Stimulated activated CD4-positive, alpha-beta T cell treated with anti-CD3 and anti-CD28 coated beads, Interleukin-2, amount 100 ng/mL, for 4 hours (primary cell): Measurements from ENCODE around the gene MMP10.

ENCODE experiments used
- DNase-seq: peaks from one replicate; pipeline ENCODE4 v3.0.0-alpha.2; 2020; ENCODE audit warnings: low read depth

The MMP10 gene

GRCh38 chr11:102780491-102780918 is at the start of gene MMP10:
Gene MMP10 (minus strand): TSS chr11:102780628. CDS start chr11:102780591, 37 bp downstream.
- no peak for DNase-seq

GRCh38 chr11:102829316-102830000 is 49.0 kb upstream of the MMP10 start:
- no peak for DNase-seq

- DNase-seq, result no peak
Observed at GRCh38 chr11:102824556-102824955, 44.1 kb upstream of the MMP10 start.

GRCh38 chr11:102819491-102819890 is 39.1 kb upstream of the MMP10 start:
- DNase-seq, result no peak

GRCh38 chr11:102813484-102813883 is 33.1 kb upstream of the MMP10 start:
- DNase-seq, result no peak

GRCh38 chr11:102812188-102812587 is 31.8 kb upstream of the MMP10 start:
- no peak for DNase-seq

GRCh38 chr11:102810950-102811660 is 30.7 kb upstream of the MMP10 start:
- no peak for DNase-seq

GRCh38 chr11:102809971-102810370 is 29.5 kb upstream of the MMP10 start:
- DNase-seq, result no peak

GRCh38 chr11:102807921-102808320 is 27.5 kb upstream of the MMP10 start:
- no peak for DNase-seq

GRCh38 chr11:102806296-102806695 is 25.9 kb upstream of the MMP10 start:
- no peak for DNase-seq

GRCh38 chr11:102802341-102802740 is 21.9 kb upstream of the MMP10 start:
- DNase-seq, result no peak

- no peak for DNase-seq
Observed at GRCh38 chr11:102800767-102801166, 20.3 kb upstream of the MMP10 start.

GRCh38 chr11:102799681-102800340 is 19.4 kb upstream of the MMP10 start:
- DNase-seq, result no peak

GRCh38 chr11:102798012-102798746 is 17.8 kb upstream of the MMP10 start, which contains the start of gene MMP1:
Gene MMP1 (minus strand): TSS chr11:102798160. CDS start chr11:102798092, 68 bp downstream.
- no peak for DNase-seq

- no peak for DNase-seq
Observed at GRCh38 chr11:102794382-102794781, 14.0 kb upstream of the MMP10 start.

- DNase-seq, result no peak
Observed at GRCh38 chr11:102793677-102794290, 13.4 kb upstream of the MMP10 start.

- DNase-seq, result no peak
Observed at GRCh38 chr11:102792604-102793003, 12.2 kb upstream of the MMP10 start.

GRCh38 chr11:102791271-102792036 is 11.0 kb upstream of the MMP10 start:
- DNase-seq, result no peak

- no peak for DNase-seq
Observed at GRCh38 chr11:102788334-102788995, 8.0 kb upstream of the MMP10 start.

GRCh38 chr11:102784380-102784779 is 4.0 kb upstream of the MMP10 start:
- no peak for DNase-seq
